Dendritic cell treated with granulocyte-macrophage colony-stimulating factor and Interleukin-4, amounts not matched to agents 40 ng/mL and 50 ng/mL, for 4 days (primary cell): ENCODE results near the gene FOXO6.

ENCODE experiments used
- H3K27ac Mint-ChIP-seq: one replicate; pipeline ENCODE4 v1.8.0; 2022; ENCODE audit warnings: mild to moderate bottlenecking, mixed read lengths
- H3K27me3 Mint-ChIP-seq: one replicate; pipeline ENCODE4 v1.8.0; 2022; ENCODE audit warnings: mild to moderate bottlenecking, mixed read lengths
- H3K36me3 Mint-ChIP-seq: one replicate; pipeline ENCODE4 v1.8.0; 2022; ENCODE audit warnings: low read depth, mixed read lengths
- H3K4me1 Mint-ChIP-seq: one replicate; pipeline ENCODE4 v1.8.0; 2022; ENCODE audit warnings: low read depth, mixed read lengths
- H3K4me3 Mint-ChIP-seq: one replicate; pipeline ENCODE4 v1.8.0; 2022; ENCODE audit warnings: mild to moderate bottlenecking, moderate library complexity, mixed read lengths
- H3K9me3 Mint-ChIP-seq: one replicate; pipeline ENCODE4 v1.8.0; 2022; ENCODE audit warnings: mixed read lengths
- intact Hi-C: fragments of 100-400 bp; cut with micrococcal nuclease; formaldehyde crosslinking; loops from one replicate; pipeline ENCODE4 v1.15.0; 2022

The FOXO6 gene

GRCh38 chr1:41397020-41397419, 35.8 kb downstream of the FOXO6 start:
- no peaks in the 10 kb centered on the region for H3K36me3 Mint-ChIP-seq
- intact Hi-C loops: no loop called here
- H3K9me3 Mint-ChIP-seq: no peaks in the 10 kb centered on the region
- H3K27ac Mint-ChIP-seq: no peak overlapping the region
- H3K4me3 Mint-ChIP-seq: no peak overlapping the region
- no peaks in the 10 kb centered on the region for H3K4me1 Mint-ChIP-seq
- H3K27me3 Mint-ChIP-seq: peaks cover 38% of the 10 kb centered on the region

GRCh38 chr1:41397753-41398330, 36.6 kb downstream of the FOXO6 start:
- no peaks in the 10 kb centered on the region for H3K9me3 Mint-ChIP-seq
- H3K4me3 Mint-ChIP-seq: no peak overlapping the region
- no peaks in the 10 kb centered on the region for H3K4me1 Mint-ChIP-seq
- H3K27ac Mint-ChIP-seq: no peak overlapping the region
- H3K27me3 Mint-ChIP-seq: peaks cover 44% of the 10 kb centered on the region
- intact Hi-C loops: no loop called here
- H3K36me3 Mint-ChIP-seq: no peaks in the 10 kb centered on the region

- H3K4me3 Mint-ChIP-seq: no peak overlapping the region
- H3K4me1 Mint-ChIP-seq: peaks cover under 1% of the 10 kb centered on the region
- H3K27ac Mint-ChIP-seq: no peak overlapping the region
- peaks cover 49% of the 10 kb centered on the region for H3K27me3 Mint-ChIP-seq
- intact Hi-C loops: no loop called here
- no peaks in the 10 kb centered on the region for H3K36me3 Mint-ChIP-seq
- H3K9me3 Mint-ChIP-seq: no peaks in the 10 kb centered on the region
These were observed 38.0 kb downstream of the FOXO6 start for GRCh38 chr1:41399145-41399795.

DNA sequence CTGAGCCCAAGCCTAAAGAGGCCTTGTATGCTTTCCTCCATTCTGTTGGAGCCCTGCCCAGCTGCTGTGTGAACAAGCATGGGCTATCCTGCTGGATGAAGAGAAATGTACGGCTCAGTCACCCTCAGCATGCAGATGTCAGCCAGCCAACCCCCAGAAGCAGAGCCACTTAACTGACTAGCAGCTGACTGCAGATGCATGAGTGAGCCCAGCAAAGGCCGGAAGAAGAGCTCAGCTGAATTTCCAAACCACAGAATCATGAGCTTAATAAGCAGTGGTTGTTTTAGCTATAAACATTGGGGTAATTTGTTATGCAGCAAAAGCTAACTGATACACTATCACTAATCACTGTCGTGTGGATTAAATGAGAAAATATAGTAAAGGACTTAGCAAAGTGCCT, 39.0 kb downstream of the FOXO6 start:
- intact Hi-C loops: no loop called here
- Mint-ChIP-seq H3K27me3 (peaks cover 46% of the 10 kb centered on the region), H3K36me3 (no peaks in the 10 kb centered on the region), H3K9me3 (no peaks in the 10 kb centered on the region), H3K27ac (no peak overlapping the region), H3K4me1 (peaks cover 8% of the 10 kb centered on the region), H3K4me3 (no peak overlapping the region)

- H3K9me3 Mint-ChIP-seq: no peaks in the 10 kb centered on the region
- H3K4me1 Mint-ChIP-seq: peaks cover 8% of the 10 kb centered on the region
- intact Hi-C loops: no loop called here
- H3K27ac Mint-ChIP-seq: no peak overlapping the region
- H3K4me3 Mint-ChIP-seq: no peak overlapping the region
- H3K27me3 Mint-ChIP-seq: peaks cover 34% of the 10 kb centered on the region
- H3K36me3 Mint-ChIP-seq: no peaks in the 10 kb centered on the region
These were observed 40.7 kb downstream of the FOXO6 start for GRCh38 chr1:41401899-41402298.

GRCh38 chr1:41404308-41404761, 43.1 kb downstream of the FOXO6 start:
- Mint-ChIP-seq H3K27me3 (peaks cover 44% of the 10 kb centered on the region), H3K4me3 (no peak overlapping the region), H3K36me3 (no peaks in the 10 kb centered on the region), H3K27ac (no peak overlapping the region), H3K9me3 (no peaks in the 10 kb centered on the region), H3K4me1 (peaks cover 8% of the 10 kb centered on the region)
- intact Hi-C loops: no loop called here

- Mint-ChIP-seq H3K27ac (no peak overlapping the region), H3K27me3 (peaks cover 39% of the 10 kb centered on the region), H3K4me3 (no peak overlapping the region), H3K4me1 (peaks cover 8% of the 10 kb centered on the region), H3K9me3 (no peaks in the 10 kb centered on the region), H3K36me3 (no peaks in the 10 kb centered on the region)
- intact Hi-C loops: no loop called here
These were observed 46.5 kb downstream of the FOXO6 start for GRCh38 chr1:41407664-41408252.

DNA sequence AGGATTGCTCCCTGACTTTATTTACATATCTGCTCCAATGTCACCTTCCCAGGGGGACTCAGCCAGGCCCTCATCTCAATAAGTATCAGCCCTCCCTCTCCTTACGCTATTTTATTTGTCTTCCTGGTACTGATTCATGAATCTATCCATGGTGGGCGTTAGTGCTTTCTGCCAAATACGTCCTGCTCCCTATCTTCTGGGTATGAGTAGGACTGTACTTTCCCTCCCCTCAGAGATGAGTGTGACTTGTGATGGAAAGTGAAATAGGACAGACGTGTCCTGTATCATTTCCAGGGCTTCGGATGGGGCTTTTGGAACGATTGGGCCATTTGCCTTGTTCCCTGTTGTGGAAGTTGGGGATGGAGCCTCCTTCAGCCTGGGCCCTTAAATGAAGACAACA, 47.5 kb downstream of the FOXO6 start:
- intact Hi-C loops: no loop called here
- H3K36me3 Mint-ChIP-seq: no peaks in the 10 kb centered on the region
- H3K9me3 Mint-ChIP-seq: no peaks in the 10 kb centered on the region
- H3K27ac Mint-ChIP-seq: no peak overlapping the region
- peaks cover 8% of the 10 kb centered on the region for H3K4me1 Mint-ChIP-seq
- H3K4me3 Mint-ChIP-seq: no peak overlapping the region
- H3K27me3 Mint-ChIP-seq: peaks cover 38% of the 10 kb centered on the region

- Mint-ChIP-seq H3K4me1 (peaks cover 2% of the 10 kb centered on the region), H3K27me3 (peaks cover 33% of the 10 kb centered on the region), H3K9me3 (no peaks in the 10 kb centered on the region), H3K4me3 (no peak overlapping the region), H3K27ac (no peak overlapping the region), H3K36me3 (no peaks in the 10 kb centered on the region)
- intact Hi-C loops: no loop called here
These were observed 48.6 kb downstream of the FOXO6 start for GRCh38 chr1:41409825-41410224.

DNA sequence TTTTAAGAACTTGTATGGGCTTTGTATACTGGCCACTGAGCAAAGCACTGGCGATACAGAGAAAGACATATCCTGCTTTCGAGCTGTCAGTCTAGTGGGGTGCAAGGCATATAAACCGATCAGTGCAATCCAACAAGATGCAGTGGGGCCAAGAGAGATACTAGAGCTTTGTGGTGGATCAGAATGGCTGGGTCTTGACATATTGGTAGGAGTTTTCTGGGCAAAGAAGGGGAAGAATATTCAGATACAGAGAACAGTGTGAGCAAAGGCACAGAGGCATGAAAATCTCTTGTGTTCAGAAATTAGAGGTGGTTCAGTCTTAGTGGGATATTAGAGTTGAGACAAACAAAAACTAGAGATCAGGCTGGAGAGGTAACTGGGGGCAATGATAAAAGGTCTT, 49.2 kb downstream of the FOXO6 start:
- Mint-ChIP-seq H3K27me3 (peaks cover 29% of the 10 kb centered on the region), H3K36me3 (no peaks in the 10 kb centered on the region), H3K27ac (no peak overlapping the region), H3K4me1 (no peaks in the 10 kb centered on the region), H3K9me3 (no peaks in the 10 kb centered on the region), H3K4me3 (no peak overlapping the region)
- intact Hi-C loops: no loop called here

- H3K27me3 Mint-ChIP-seq: peaks cover 28% of the 10 kb centered on the region
- intact Hi-C loops: no loop called here
- H3K4me1 Mint-ChIP-seq: no peaks in the 10 kb centered on the region
- H3K36me3 Mint-ChIP-seq: no peaks in the 10 kb centered on the region
- no peak overlapping the region for H3K4me3 Mint-ChIP-seq
- H3K9me3 Mint-ChIP-seq: no peaks in the 10 kb centered on the region
- H3K27ac Mint-ChIP-seq: no peak overlapping the region
These were observed 50.0 kb downstream of the FOXO6 start for GRCh38 chr1:41411229-41411628.

GRCh38 chr1:41412748-41413147, 51.5 kb downstream of the FOXO6 start:
- no peak overlapping the region for H3K27ac Mint-ChIP-seq
- H3K36me3 Mint-ChIP-seq: no peaks in the 10 kb centered on the region
- H3K27me3 Mint-ChIP-seq: peaks cover 32% of the 10 kb centered on the region

DNA sequence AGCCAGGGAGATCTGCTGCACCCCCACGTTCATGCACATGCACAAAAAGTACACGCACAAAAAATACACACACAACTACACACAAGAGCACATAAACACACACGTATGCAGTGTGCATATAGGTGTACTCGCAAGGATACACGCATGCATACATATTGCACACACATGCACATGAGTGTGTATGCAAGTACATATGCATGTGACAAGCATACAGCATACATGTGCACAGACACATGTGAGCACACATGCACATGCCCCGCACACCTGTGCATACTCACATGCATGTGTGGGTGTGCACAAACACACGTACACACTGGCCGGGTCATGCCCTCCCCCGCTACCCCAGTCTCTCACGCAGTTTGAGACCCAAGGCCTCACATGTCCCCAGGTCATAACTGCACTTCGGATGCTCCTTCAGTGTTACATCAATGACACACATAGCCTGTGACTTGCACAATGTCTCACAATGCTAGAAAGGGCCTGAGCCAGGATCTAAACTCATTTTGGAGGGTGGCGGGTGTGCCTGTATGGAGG, 52.6 kb downstream of the FOXO6 start:
- intact Hi-C loops: no loop called here
- Mint-ChIP-seq H3K9me3 (no peaks in the 10 kb centered on the region), H3K4me3 (no peak overlapping the region), H3K27ac (no peak overlapping the region), H3K4me1 (peaks cover 11% of the 10 kb centered on the region), H3K36me3 (no peaks in the 10 kb centered on the region), H3K27me3 (peaks cover 25% of the 10 kb centered on the region)

More at GRCh38 chr1:41412748-41413147, 51.5 kb downstream of the FOXO6 start:
- Mint-ChIP-seq H3K4me1 (peaks cover 6% of the 10 kb centered on the region), H3K9me3 (no peaks in the 10 kb centered on the region), H3K4me3 (no peak overlapping the region)
- intact Hi-C loops: no loop called here

DNA sequence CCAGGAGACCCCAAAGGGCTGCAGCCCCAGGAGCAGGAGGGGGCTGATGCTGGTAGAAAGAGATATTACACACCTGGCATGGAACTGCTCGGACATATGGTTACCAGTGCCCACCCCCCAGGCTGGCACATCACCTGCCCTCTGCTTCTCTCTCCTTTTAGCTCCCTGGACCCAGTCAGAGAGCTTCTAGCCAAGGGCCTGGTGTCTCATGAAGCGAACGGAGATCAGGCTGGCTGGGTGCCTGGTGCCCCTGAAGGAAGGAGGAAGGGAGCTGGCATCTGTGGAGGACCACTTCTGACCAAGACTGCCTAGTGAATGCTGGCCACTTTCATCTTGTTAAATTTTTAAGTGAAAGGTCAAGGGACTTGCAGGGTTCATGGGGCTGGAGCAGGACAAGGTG, 53.1 kb downstream of the FOXO6 start:
- Mint-ChIP-seq H3K36me3 (no peaks in the 10 kb centered on the region), H3K27me3 (peaks cover 24% of the 10 kb centered on the region), H3K27ac (no peak overlapping the region), H3K9me3 (no peaks in the 10 kb centered on the region), H3K4me1 (peaks cover 11% of the 10 kb centered on the region), H3K4me3 (no peak overlapping the region)
- intact Hi-C loops: no loop called here
